Memory B cell (primary cell): ENCODE results near the gene CUEDC1.

Source experiments
- ATAC-seq: fragments of 150-1000 bp; cut with Tn5 transposase; 2 replicates; pipeline ENCODE4 v1.10.0; 2021; ENCODE audit warnings: low read depth, mild to moderate bottlenecking, moderate library complexity
- DNase-seq, 2 donors: peaks; one replicate each; pipeline ENCODE4 v3.0.0; 2022; ENCODE audit warnings: low spot score in 2 of 2
- H3K27ac Mint-ChIP-seq: one replicate; pipeline ENCODE4 v1.8.0; 2022; ENCODE audit warnings: mild to moderate bottlenecking, moderate library complexity, mixed read lengths
- H3K27me3 Mint-ChIP-seq: one replicate; pipeline ENCODE4 v1.8.0; 2022; ENCODE audit warnings: mixed read lengths
- H3K36me3 Mint-ChIP-seq: one replicate; pipeline ENCODE4 v1.8.0; 2022; ENCODE audit warnings: mild to moderate bottlenecking, mixed read lengths
- H3K4me1 Mint-ChIP-seq: one replicate; pipeline ENCODE4 v1.8.0; 2022; ENCODE audit warnings: mixed read lengths
- H3K4me3 Mint-ChIP-seq: one replicate; pipeline ENCODE4 v1.8.0; 2022; ENCODE audit warnings: mild to moderate bottlenecking, moderate library complexity, mixed read lengths
- H3K9me3 Mint-ChIP-seq: one replicate; pipeline ENCODE4 v1.8.0; 2022; ENCODE audit warnings: mixed read lengths

The CUEDC1 gene

GRCh38 chr17:57914273-57915142, 40.7 kb downstream of the CUEDC1 start:
- Mint-ChIP-seq H3K27me3 (peaks cover 9% of the 10 kb centered on the region), H3K36me3 (no peaks in the 10 kb centered on the region)

DNA sequence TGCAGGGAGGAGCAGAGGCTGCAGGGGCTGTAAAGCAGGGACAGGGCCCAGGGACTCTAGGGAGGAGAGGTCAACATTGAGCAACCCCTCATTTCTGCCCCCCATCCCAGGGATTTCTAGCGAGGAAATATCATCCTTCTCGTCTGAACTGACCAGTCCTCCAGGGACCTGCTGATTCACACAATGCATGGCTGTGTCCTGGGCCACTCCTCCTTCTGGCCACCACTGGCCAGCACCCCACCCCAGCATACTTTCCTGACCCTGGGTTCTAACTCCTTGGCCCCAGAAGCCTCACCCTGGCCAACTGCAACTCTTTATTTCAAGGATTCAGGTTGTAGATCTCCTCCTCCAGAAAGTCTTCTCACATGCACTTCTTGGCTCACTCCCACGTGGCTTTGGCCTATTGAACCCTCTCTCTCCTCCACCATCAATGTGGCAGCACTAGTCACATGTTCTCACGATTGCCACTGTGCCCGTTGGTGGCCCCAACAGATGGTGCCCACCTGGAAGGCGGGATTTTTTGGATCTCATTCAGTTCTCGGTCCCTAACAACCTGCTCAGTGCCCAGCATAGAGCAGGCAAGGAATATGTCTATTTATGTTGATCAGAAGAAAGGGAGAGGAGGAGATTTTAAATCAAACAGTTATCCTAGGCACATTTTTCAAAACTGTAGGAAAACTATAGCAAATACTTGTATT, 41.5 kb downstream of the CUEDC1 start:
- Mint-ChIP-seq H3K36me3 (no peaks in the 10 kb centered on the region), H3K27ac (no peak overlapping the region), H3K4me3 (no peak overlapping the region), H3K9me3 (no peaks in the 10 kb centered on the region), H3K27me3 (peaks cover 10% of the 10 kb centered on the region), H3K4me1 (peaks cover 3% of the 10 kb centered on the region)
- DNase-seq = no peak
- ATAC-seq = no peak

More at GRCh38 chr17:57914273-57915142, 40.7 kb downstream of the CUEDC1 start:
- Mint-ChIP-seq H3K27ac (no peak overlapping the region), H3K9me3 (no peaks in the 10 kb centered on the region), H3K4me1 (peaks cover 3% of the 10 kb centered on the region), H3K4me3 (no peak overlapping the region)
- DNase-seq (no peak), ATAC-seq (no peak)

DNA sequence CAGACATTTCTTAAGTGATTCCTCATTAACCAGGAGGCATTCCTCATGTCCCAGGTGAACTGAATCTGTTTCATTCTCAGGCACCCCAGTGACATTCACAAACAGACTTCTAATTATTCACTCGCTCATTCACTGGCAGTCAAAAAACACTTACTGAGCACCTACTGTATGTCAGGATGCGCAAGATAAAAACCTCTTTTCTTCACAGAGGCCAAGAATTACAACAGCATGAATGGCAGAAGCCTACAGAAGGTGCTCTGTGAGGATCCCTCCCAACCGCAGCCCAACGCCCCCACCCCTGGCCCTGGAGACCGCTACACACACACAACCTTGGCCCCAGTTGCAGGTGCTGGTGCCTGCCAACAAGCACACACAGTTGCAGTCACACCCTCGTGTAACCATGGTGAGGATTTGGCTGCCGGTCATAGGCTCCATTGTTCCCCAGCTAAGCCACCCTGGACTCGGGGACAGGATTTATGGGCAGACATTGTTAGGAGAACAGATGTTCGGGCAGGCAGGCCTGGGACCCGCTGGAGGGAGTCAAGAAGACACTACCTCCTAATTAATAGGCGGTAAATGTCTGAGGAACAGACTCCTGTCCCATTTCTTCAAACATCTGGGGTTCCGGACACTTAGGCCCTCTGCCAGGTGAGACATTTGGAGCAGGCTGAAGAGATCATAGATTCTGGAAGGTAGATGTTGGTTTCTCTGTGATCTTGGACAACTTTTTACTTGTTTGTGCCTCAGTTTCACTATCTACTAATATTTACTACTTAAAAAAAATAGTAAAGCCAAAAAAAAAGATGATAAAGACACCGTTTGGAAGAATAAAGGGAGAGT, 43.2 kb downstream of the CUEDC1 start:
- ATAC-seq = no peak

GRCh38 chr17:57910462-57911420, 44.5 kb downstream of the CUEDC1 start:
- Mint-ChIP-seq H3K27me3 (peaks cover 18% of the 10 kb centered on the region), H3K36me3 (no peaks in the 10 kb centered on the region), H3K4me1 (peaks cover 4% of the 10 kb centered on the region), H3K27ac (no peak overlapping the region), H3K4me3 (no peak overlapping the region), H3K9me3 (no peaks in the 10 kb centered on the region)
- ATAC-seq (no peak), DNase-seq (no peak)

More for the DNA sequence above, 43.2 kb downstream of the CUEDC1 start:
- Mint-ChIP-seq H3K4me1 (peaks cover 5% of the 10 kb centered on the region), H3K27me3 (peaks cover 16% of the 10 kb centered on the region), H3K4me3 (no peak overlapping the region), H3K36me3 (no peaks in the 10 kb centered on the region), H3K9me3 (no peaks in the 10 kb centered on the region), H3K27ac (no peak overlapping the region)
- DNase-seq = no peak

- ATAC-seq (no peak), DNase-seq (no peak)
- Mint-ChIP-seq H3K27me3 (peaks cover 19% of the 10 kb centered on the region), H3K36me3 (no peaks in the 10 kb centered on the region), H3K4me3 (no peak overlapping the region), H3K27ac (no peak overlapping the region), H3K4me1 (peaks cover 10% of the 10 kb centered on the region), H3K9me3 (no peaks in the 10 kb centered on the region)
These were observed 45.7 kb downstream of the CUEDC1 start for GRCh38 chr17:57909551-57909950.

- ATAC-seq (no peak), DNase-seq (no peak)
- H3K4me1 Mint-ChIP-seq = peaks cover 15% of the 10 kb centered on the region
- peaks cover 15% of the 10 kb centered on the region for H3K27me3 Mint-ChIP-seq
- no peaks in the 10 kb centered on the region for H3K36me3 Mint-ChIP-seq
- H3K9me3 Mint-ChIP-seq = no peaks in the 10 kb centered on the region
- H3K27ac Mint-ChIP-seq = no peak overlapping the region
- H3K4me3 Mint-ChIP-seq = no peak overlapping the region
These were observed 46.9 kb downstream of the CUEDC1 start for GRCh38 chr17:57908278-57908677.

GRCh38 chr17:57906910-57907309, 48.3 kb downstream of the CUEDC1 start:
- H3K4me3 Mint-ChIP-seq = no peak overlapping the region
- ATAC-seq = no peak
- H3K27me3 Mint-ChIP-seq = peaks cover 15% of the 10 kb centered on the region
- DNase-seq = no peak
- no peak overlapping the region for H3K27ac Mint-ChIP-seq
- H3K4me1 Mint-ChIP-seq = peaks cover 28% of the 10 kb centered on the region
- H3K36me3 Mint-ChIP-seq = no peaks in the 10 kb centered on the region
- H3K9me3 Mint-ChIP-seq = no peaks in the 10 kb centered on the region

DNA sequence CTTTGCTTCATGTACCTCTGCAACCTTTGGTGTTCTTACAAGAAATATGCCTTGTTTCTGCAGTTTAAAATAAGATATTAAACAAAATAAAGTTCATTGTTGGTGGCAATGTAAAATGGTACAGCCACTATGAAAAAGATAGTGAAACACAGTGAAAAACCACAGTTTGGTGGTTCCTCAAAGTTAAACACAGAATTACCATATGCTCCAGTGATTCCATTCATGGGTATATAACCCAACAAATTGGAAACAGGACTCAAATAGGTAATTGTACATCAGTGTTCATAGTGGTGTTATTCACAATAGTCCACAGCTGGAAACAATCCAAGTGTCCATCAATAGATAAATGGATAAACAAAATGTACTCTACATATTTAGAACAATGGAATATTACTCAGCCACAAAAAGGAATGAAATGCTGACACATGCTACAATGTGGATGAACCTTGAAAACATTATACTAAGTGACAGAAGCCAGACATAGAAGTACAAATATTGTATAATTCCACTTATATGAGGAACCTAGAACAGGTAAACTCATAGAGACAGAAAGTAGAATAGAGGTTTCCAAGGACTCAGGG, 49.2 kb downstream of the CUEDC1 start:
- H3K27ac Mint-ChIP-seq = no peak overlapping the region
- H3K9me3 Mint-ChIP-seq = no peaks in the 10 kb centered on the region
- no peak overlapping the region for H3K4me3 Mint-ChIP-seq
- ATAC-seq (peak; percentile 50), DNase-seq (no peak)
- peaks cover 34% of the 10 kb centered on the region for H3K4me1 Mint-ChIP-seq
- H3K27me3 Mint-ChIP-seq = peaks cover 15% of the 10 kb centered on the region
- H3K36me3 Mint-ChIP-seq = no peaks in the 10 kb centered on the region

GRCh38 chr17:57903961-57904360, 51.3 kb downstream of the CUEDC1 start:
- DNase-seq (no peak), ATAC-seq (no peak)
- Mint-ChIP-seq H3K9me3 (no peaks in the 10 kb centered on the region), H3K27ac (no peak overlapping the region), H3K4me1 (peaks cover 46% of the 10 kb centered on the region), H3K4me3 (peak overlapping the region; percentile 53), H3K36me3 (no peaks in the 10 kb centered on the region), H3K27me3 (peaks cover 9% of the 10 kb centered on the region)

GRCh38 chr17:57902800-57903759, 52.1 kb downstream of the CUEDC1 start:
- DNase-seq (no peak), ATAC-seq (peak; percentile 61)
- Mint-ChIP-seq H3K27me3 (peaks cover 6% of the 10 kb centered on the region), H3K27ac (no peak overlapping the region), H3K9me3 (no peaks in the 10 kb centered on the region), H3K36me3 (no peaks in the 10 kb centered on the region), H3K4me3 (peak overlapping the region; percentile 54), H3K4me1 (peaks cover 46% of the 10 kb centered on the region)

DNA sequence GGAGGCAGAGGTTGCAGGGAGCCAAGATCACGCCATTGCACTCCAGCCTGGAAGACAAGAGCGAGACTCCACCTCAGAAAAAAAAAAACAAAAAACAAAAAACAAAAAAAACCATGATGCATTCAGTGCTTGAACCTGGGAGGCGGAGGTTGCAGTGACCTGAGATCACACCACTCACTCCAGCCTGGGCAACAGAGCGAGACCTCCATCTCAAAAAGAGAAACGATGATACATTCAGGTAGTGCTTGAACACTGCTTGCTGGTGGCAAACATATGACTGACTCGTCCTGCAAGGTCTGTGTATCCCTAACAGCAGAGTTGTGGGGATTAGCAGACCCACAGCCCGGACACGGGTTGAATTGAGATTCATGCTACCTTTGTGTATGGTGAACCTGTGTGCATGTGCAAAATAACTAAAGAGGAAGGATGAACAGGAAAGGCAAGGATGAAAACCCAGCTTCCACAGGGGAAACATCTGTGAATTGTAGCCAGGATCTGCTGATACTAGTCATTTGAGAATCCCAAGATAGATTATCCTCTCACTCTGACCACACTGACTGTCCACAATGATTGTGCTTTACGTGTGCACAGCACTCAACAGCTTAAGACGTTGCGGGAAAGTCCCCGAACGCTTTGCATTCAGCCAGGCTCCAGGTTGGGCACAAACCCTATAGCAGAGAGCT, 53.0 kb downstream of the CUEDC1 start:
- Mint-ChIP-seq H3K4me1 (peaks cover 46% of the 10 kb centered on the region), H3K27me3 (peaks cover 6% of the 10 kb centered on the region), H3K4me3 (peak overlapping the region; percentile 54), H3K9me3 (no peaks in the 10 kb centered on the region), H3K36me3 (no peaks in the 10 kb centered on the region), H3K27ac (no peak overlapping the region)
- ATAC-seq = peak; percentile 65
- no peak for DNase-seq
